PC-3 (cell line): Measurements from ENCODE around the gene HAP1. TPM values are rescaled to one million over a fixed set of nuclear protein-coding genes. Genes with fewer than 3 reads are reported as not detected.

Source experiments
- ATAC-seq: fragments of 200-7000 bp; cut with Tn5 transposase; 2 replicates; pipeline ENCODE4 v1.9.1; 2020; ENCODE audit warnings: mild to moderate bottlenecking, moderate library complexity
- BruUV-seq: library from RNA; stranded (reverse); fragments of 400-500 nt; replicated peaks from 2 replicates; lab custom pipeline; 2021; lab: Mats Ljungman, UMichigan
- CTCF ChIA-PET: fragments of 300-600 bp; sonication (Branson Sonifier 250); formaldehyde crosslinking; loops from one replicate; lab custom pipeline; 2022; ENCODE audit warnings: antibody characterized with exemption; lab: Charles Lee
- POLR2A ChIA-PET: fragments of 300-600 bp; sonication (Branson Sonifier 250); formaldehyde crosslinking; loops from one replicate; lab custom pipeline; 2022; ENCODE audit warnings: antibody characterized with exemption; ENCODE audit not compliant: unreplicated experiment; lab: Charles Lee
- DNase-seq: peaks from one replicate; pipeline ENCODE4 v3.0.0-alpha.2; 2015
- H2AFZ ChIP-seq: fragments of 300-600 bp; sonication (generic); 2 replicates; pipeline ENCODE4 v1.6.0; 2016; ENCODE audit warnings: antibody characterized with exemption, low read length
- H3F3A ChIP-seq: fragments of 300-600 bp; sonication (generic); one replicate; pipeline ENCODE4 v1.6.0; 2017; ENCODE audit warnings: antibody characterized with exemption, low read length, control low read depth, mild to moderate bottlenecking; ENCODE audit not compliant: unreplicated experiment
- H3K27ac ChIP-seq: fragments of 300-600 bp; sonication (generic); 2 replicates; pipeline ENCODE4 v1.5.1; 2016; ENCODE audit warnings: mild to moderate bottlenecking, low read length
- H3K27me3 ChIP-seq: fragments of 300-600 bp; sonication (generic); 2 replicates; pipeline ENCODE4 v1.6.1; 2016; ENCODE audit warnings: low read length, mixed read lengths
- H3K36me3 ChIP-seq: fragments of 300-600 bp; sonication (generic); 2 replicates; pipeline ENCODE4 v1.6.1; 2016; ENCODE audit warnings: low read depth, mixed run types, low read length, mixed read lengths
- H3K4me1 ChIP-seq: fragments of 300-600 bp; sonication (generic); 2 replicates; pipeline ENCODE4 v1.5.1; 2016; ENCODE audit warnings: low read length; ENCODE audit not compliant: insufficient read depth
- H3K4me2 ChIP-seq: fragments of 300-600 bp; sonication (generic); 2 replicates; pipeline ENCODE4 v1.6.0; 2016; ENCODE audit warnings: low read length
- H3K4me3 ChIP-seq: fragments of 300-600 bp; sonication (generic); 2 replicates; pipeline ENCODE4 v1.5.1; 2016; ENCODE audit warnings: mild to moderate bottlenecking, low read length, mixed read lengths
- H3K79me2 ChIP-seq: fragments of 300-600 bp; sonication (generic); 2 replicates; pipeline ENCODE4 v1.6.1; 2017; ENCODE audit warnings: low read length, mixed read lengths
- H3K9ac ChIP-seq: fragments of 300-600 bp; sonication (generic); 2 replicates; pipeline ENCODE4 v1.6.0; 2016; ENCODE audit warnings: mild to moderate bottlenecking, low read length
- H3K9me2 ChIP-seq: fragments of 300-600 bp; sonication (generic); replicated peaks from 2 replicates; pipeline ENCODE4 v1.6.1; 2016; ENCODE audit warnings: mixed run types, low read length, mixed read lengths
- H3K9me3 ChIP-seq: fragments of 300-600 bp; sonication (generic); 2 replicates; pipeline ENCODE4 v1.6.1; 2016; ENCODE audit warnings: low read length, mixed read lengths
- H4K20me1 ChIP-seq: fragments of 300-600 bp; sonication (generic); 2 replicates; pipeline ENCODE4 v1.6.1; 2016; ENCODE audit warnings: low read length, mixed read lengths
- EZH2 ChIP-seq: fragments of 300-600 bp; sonication (generic); IDR thresholded peaks from one replicate; pipeline ENCODE4 v1.6.1; 2017; ENCODE audit warnings: antibody characterized with exemption, mild to moderate bottlenecking, low read length; ENCODE audit not compliant: unreplicated experiment
- EZH2phosphoT487 ChIP-seq: fragments of 300-600 bp; sonication (generic); IDR thresholded peaks from 2 replicates; pipeline ENCODE4 v1.6.1; 2018; ENCODE audit warnings: mild to moderate bottlenecking, antibody characterized with exemption, low read length, borderline replicate concordance
- intact Hi-C: fragments of 100-400 bp; cut with micrococcal nuclease; formaldehyde crosslinking; loops from 2 replicates; pipeline ENCODE4 v1.9.0; 2023
- total RNA-seq: library from RNA; depleted of rRNA; stranded (reverse); fragments of >200 nt; gene quantifications from 2 replicates; pipeline ENCODE4 v1.2.3, GENCODE V29; 2014
- TF ChIP-seq, protein P1 (sequence below): fragments of 300-600 bp; sonication (generic); conservative IDR thresholded peaks from 2 replicates; pipeline ENCODE4 v1.5.1; 2017; ENCODE audit warnings: antibody characterized with exemption, low read depth, mild to moderate bottlenecking, low read length

Gene HAP1
- total RNA-seq, 1 experiment from 2014 or later = 1.2 TPM

- intact Hi-C loops = no loop called here
- CTCF ChIA-PET = no interaction called here
- Histone ChIP-seq H3K9me2 (no peaks in the 10 kb centered on the region), H3K36me3 (no peaks in the 10 kb centered on the region), H4K20me1 (no peaks in the 10 kb centered on the region), H3K79me2 (no peaks in the 10 kb centered on the region), H3K4me2 (no peak overlapping the region), H3K4me3 (no peak overlapping the region), H3K27me3 (no peaks in the 10 kb centered on the region), H3K27ac (no peak overlapping the region), H3K9me3 (no peaks in the 10 kb centered on the region), H3K9ac (no peak overlapping the region), H3F3A (no peaks in the 10 kb centered on the region), H3K4me1 (peaks cover 31% of the 10 kb centered on the region), H2AFZ (no peak overlapping the region)
- BruUV-seq = no TSS peak
- no peak for TF ChIP-seq EZH2
- no peak for TF ChIP-seq EZH2phosphoT487
- TF ChIP-seq, protein P1, sequence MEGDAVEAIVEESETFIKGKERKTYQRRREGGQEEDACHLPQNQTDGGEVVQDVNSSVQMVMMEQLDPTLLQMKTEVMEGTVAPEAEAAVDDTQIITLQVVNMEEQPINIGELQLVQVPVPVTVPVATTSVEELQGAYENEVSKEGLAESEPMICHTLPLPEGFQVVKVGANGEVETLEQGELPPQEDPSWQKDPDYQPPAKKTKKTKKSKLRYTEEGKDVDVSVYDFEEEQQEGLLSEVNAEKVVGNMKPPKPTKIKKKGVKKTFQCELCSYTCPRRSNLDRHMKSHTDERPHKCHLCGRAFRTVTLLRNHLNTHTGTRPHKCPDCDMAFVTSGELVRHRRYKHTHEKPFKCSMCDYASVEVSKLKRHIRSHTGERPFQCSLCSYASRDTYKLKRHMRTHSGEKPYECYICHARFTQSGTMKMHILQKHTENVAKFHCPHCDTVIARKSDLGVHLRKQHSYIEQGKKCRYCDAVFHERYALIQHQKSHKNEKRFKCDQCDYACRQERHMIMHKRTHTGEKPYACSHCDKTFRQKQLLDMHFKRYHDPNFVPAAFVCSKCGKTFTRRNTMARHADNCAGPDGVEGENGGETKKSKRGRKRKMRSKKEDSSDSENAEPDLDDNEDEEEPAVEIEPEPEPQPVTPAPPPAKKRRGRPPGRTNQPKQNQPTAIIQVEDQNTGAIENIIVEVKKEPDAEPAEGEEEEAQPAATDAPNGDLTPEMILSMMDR = no peak
- DNase-seq = no peak
- POLR2A ChIA-PET = no interaction called here
- ATAC-seq = no peak
These were observed 7.3 kb upstream of the HAP1 start for GRCh38 chr17:41741709-41742108.

DNA sequence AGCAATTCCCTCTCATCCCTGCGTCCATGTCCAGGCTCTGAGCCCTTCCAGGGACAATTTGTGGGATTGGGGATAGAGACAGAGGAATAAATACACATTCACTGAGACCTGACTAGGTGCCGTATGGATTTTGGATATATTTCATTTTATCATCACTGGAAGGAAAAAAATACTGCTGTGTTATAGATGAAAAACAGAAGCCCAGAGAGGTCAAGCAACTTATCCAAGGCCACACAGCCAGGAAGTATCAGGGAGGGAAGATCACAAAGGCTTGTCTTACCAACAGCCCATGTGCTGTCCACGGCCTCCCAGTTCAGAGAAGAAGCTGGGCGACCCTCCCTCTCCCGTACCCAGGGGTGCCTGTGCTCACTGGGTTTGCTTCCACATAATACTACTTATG lies 6.1 kb upstream of the HAP1 start:
- Histone ChIP-seq H3F3A (no peaks in the 10 kb centered on the region), H3K9me3 (no peaks in the 10 kb centered on the region), H3K4me2 (peak overlapping the region; percentile 50; the same call in 1 of the 2 replicates), H2AFZ (no peak overlapping the region), H3K79me2 (no peaks in the 10 kb centered on the region), H3K27me3 (no peaks in the 10 kb centered on the region), H3K9me2 (no peaks in the 10 kb centered on the region), H3K4me3 (no peak overlapping the region), H3K4me1 (peaks cover 31% of the 10 kb centered on the region), H3K9ac (peak overlapping the region; percentile 34; the same call in 1 of the 2 replicates), H4K20me1 (no peaks in the 10 kb centered on the region), H3K36me3 (no peaks in the 10 kb centered on the region), H3K27ac (peak overlapping the region; percentile 91)
- ChIA-PET POLR2A (no interaction called here), CTCF (no interaction called here)
- no TSS peak for BruUV-seq
- no peak for ATAC-seq
- DNase-seq = no peak
- TF ChIP-seq EZH2phosphoT487 (no peak), EZH2 (no peak)
- TF ChIP-seq, protein P1 = no peak
- intact Hi-C loops = no loop called here

DNA sequence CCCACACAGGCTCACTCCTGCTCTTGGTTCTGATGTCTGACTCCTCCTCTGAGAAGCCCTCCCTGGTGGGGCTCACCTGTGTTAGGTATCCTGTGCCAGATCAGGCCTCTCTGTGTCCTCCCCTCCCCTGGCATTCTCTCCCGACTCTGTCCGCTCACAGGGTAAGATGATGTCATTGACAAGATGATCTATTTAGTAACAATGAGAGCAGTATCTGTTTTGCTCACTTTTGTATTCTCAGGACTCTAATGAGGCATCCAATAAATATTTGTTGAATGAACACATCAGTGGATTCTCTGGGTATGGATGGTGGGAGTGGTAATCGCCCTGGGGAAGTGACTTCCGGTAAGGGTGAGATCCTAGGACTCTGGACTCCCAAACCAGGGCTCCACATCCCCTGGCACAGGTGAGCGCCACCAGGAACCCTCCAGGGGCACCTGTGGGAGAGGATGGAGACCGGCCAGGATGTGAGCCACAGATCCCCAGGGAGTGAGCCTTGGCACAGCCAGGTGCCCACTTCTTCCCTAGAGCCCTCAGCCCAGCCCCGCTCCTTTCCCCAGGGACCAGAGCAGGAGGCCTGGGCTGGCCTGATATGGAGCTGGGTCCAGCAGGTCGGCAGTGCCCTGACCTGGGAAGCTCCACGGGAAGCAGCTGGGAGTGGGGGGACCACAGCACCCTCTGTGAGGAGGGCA lies 5.4 kb upstream of the HAP1 start:
- no TSS peak for BruUV-seq
- Histone ChIP-seq H2AFZ (no peak overlapping the region), H3K9me2 (no peaks in the 10 kb centered on the region), H3K4me2 (peak overlapping the region; percentile 66), H3K4me1 (peaks cover 31% of the 10 kb centered on the region), H3K79me2 (no peaks in the 10 kb centered on the region), H3K9me3 (no peaks in the 10 kb centered on the region), H3K4me3 (no peak overlapping the region), H3K27me3 (no peaks in the 10 kb centered on the region), H4K20me1 (no peaks in the 10 kb centered on the region), H3F3A (no peaks in the 10 kb centered on the region), H3K36me3 (no peaks in the 10 kb centered on the region), H3K27ac (peak overlapping the region; percentile 91), H3K9ac (peak overlapping the region; percentile 63)
- no peak for TF ChIP-seq EZH2
- TF ChIP-seq, protein P1 = no peak
- no peak for TF ChIP-seq EZH2phosphoT487
- peak; percentile 87 for DNase-seq
- CTCF ChIA-PET = no interaction called here
- POLR2A ChIA-PET = no interaction called here
- intact Hi-C loops = loop anchor here (5.0 kb wide), 1 partner anchor 127 kb away; the partner anchor contains the start of gene KLHL11
- peak; percentile 70 for ATAC-seq
